GM18867 (cell line): ENCODE data around the gene TMEM42.
"Not testable (repeated sequence)": the region's sequence is repeated elsewhere in the genome, so short reads cannot be mapped to it uniquely, and the experiment has no call there.

Source experiments
- ATAC-seq: cut with Tn5 transposase; IDR thresholded peaks from one replicate; pipeline ENCODE4 v1.9.1; 2021; ENCODE audit warnings: mild to moderate bottlenecking, moderate library complexity; ENCODE audit not compliant: unreplicated experiment

Gene TMEM42

DNA sequence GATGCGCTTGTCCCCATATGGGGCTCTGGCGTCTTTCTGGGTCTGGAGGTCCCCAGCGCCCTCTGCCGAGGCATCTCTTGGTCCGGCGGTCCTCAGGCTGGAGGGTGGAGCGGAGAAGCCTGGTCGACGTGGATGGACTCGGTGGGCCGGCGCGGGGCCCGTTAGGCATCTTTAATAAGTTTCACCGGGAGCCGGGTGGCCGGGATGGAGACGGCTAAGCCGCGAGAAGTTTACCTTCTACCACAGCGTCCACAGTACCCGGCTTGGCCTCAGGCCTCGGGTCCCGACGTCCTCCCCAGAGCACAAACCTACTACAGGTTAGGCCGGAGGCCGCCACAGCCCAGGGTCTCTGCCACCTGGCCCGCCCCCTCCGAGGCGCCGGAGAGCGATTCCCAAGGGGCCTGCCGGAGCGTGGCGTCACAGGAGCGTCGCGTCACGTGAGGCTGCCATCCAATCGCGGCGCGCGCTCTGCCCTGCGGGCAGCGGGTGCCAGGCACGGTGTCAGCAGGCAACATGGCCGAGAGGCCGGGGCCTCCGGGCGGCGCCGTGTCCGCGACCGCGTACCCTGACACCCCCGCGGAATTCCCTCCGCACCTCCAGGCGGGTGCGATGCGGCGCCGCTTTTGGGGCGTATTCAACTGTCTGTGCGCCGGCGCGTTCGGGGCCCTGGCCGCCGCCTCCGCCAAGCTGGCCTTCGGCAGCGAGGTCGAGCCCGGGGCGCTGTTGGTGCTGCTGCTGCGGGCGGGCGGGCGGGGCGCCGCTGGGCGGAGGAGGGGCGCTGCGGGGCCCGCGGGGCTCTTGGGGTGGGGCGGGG, at the start of gene TMEM42:
Gene TMEM42 (plus strand): TSS at position 501 of the 814 bp plus-strand sequence. CDS start 13 bp downstream, at position 514.
- ATAC-seq: peak; percentile 97

DNA sequence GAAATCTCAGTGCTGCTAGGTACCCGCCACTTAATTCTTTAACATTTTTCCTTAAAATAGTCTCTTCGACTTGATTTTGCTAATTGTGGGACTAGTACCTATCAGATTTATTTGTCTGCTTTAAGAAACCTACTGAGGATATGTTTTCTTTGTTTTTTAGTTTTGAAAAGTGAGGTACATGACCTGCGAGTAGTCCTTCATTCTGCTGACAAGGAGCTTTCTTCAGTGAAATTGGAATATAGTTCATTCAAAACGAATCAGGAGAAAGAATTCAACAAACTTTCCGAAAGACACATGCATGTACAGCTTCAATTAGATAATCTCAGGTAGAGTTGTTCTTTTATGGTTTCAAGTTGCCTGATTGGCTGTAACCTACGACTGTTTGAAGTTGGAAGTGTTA, 47.0 kb upstream of the TMEM42 start:
- ATAC-seq: no peak

DNA sequence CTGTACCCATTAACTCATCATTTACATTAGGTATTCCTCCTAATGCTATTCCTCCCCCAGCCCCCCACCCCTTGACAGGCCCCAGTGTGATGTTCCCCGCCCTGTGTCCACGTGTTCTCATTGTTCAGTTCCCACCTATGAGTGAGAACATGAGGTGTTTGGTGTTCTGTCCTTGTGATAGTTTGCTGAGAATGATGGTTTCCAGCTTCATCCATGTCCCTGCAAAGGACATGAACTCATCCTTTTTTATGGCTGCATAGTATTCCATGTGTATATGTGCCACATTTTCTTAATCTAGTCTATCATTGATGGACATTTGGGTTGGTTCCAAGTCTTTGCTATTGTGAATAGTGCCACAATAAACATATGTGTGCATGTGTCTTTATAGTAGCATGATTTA, 45.4 kb upstream of the TMEM42 start:
- not testable (repeated sequence) for ATAC-seq

DNA sequence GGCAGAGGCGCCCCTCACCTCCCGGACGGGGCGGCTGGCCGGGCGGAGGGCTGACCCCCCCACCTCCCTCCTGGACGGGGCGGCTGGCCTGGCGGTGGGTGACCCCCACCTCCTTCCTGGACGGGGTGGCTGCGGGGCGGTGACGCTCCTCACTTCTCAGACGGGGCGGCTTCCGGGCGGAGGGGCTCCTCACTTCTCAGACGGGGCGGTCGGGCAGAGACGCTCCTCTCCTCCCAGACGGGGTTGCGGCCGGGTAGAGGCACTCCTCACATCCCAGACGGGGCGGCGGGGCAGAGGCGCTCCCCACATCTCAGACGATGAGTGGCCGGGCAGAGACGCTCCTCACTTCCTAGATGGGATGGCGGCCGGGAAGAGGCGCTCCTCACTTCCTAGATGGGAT, 40.5 kb upstream of the TMEM42 start:
- not testable (repeated sequence) for ATAC-seq

DNA sequence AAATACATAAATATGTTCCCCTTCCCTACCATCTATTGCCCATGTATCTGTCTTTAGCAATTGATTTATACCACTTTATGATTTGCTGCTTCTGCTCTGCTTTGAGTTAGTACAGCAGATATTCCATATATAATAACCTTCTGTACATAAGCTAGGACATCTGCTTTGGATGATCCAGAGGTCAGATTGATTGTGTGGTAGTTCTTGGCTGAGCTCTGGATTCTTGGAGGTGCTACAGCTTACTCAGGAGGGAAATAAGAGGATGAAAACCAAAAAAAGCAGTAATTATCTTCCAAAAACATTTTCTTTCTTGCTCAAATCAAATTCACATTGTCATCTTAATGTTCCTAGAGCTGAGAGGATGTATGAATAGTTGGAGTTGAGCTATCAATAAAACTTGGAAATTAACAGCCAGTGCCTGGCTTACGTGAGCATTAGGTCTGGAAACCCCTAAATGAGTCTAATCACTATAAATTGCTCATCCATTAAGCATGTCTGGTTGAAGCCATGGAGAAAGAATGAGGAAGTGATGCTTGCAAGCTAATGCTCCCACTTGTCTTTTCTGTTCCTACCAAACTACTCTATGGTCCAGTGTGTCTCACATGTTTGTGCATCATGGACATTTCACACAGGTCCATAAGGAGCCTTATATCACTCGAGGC, 36.3 kb upstream of the TMEM42 start:
- ATAC-seq: no peak

DNA sequence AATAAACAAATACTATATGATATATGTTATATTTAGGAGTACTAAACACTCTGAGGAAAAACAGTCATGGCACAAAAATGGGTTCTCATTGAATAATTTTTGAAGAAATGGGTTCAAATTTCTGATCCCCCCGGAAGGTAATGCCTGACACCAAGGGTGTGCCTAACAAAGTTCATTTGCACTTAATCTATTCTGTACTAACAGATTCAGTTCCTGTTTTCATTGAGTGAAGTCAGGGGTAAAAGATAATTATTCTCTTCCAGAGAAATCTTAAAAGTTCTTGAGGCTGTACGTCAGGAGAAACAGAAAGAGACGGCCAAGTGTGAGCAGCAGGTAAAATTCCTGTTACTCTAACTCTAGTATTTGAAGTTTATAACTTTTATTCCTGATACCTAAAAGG, 34.5 kb upstream of the TMEM42 start:
- ATAC-seq: no peak

DNA sequence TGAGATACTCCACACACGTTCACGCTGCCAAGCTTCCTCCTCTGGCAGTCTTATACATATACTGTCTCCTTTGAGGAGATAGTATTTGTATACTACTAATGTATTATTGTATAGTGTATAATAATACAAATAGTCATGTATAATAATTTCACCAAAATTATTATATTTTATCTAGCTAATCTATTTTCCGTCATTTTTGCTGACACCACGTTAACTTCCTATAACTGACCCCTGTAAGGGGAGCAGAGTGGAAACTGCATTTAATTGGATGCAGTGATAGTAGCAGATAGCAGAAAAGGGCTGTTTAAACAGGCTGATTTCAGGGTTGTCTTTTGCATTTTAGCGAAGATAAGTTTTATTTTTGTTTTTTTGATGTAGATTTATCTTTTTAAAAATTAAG, 30.5 kb upstream of the TMEM42 start:
- ATAC-seq: no peak

DNA sequence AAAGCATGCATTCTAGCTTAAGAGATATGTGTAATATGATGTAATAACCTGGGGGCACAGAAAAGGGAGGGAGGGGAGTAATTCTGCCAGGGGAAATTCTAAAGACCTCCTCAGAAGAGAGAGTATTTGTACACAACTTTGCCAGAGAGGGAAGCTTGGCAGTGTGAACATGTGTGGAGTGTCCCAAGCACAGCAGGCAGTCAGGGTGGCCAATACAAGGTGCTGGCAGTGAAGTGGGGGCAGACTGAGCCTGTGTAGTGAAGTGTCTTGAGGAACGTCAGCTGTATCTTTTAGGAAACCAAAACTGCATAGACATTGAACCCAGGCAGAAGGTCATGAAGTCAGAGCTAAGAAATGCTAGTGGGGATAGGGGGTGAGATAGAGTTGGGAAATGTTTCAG, 29.7 kb upstream of the TMEM42 start:
- ATAC-seq: no peak

DNA sequence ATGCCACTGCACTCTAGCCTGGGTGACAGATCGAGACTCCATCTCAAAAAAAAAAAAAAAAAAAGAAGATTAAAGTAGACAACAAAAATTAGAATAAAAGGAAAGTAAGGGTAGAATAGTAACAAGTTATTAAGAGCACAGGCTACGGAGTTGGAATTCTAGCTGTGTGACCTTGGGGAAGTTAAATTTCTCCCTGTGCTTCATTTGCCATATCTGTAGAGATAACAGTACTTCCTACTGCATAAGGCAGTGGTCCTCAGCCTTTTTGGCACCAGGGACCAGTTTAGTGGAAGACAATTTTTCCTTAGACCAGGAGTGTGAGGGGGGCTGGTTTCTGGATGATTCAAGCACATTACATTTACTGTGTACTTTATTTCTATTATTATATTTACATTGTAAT, 28.7 kb upstream of the TMEM42 start:
- no peak for ATAC-seq

DNA sequence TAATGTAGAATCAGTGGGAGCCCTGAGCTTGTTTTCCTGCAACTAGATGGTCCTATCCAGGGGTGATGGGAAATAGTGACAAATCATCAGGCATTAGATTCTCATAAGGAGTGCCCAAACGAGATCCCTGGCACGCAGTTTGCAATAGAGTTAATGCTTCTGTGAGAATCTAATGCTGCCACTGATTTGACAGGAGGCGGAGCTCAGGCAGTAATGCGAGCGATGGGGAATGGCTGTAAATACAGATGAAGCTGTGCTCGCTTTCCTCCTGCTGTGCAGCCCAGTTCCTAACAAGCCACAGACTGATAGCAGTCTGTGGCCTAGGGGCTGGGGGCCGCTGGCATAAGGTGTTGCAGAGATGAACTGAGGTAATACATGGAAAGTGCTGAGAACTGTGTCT, 28.3 kb upstream of the TMEM42 start:
- ATAC-seq: no peak

DNA sequence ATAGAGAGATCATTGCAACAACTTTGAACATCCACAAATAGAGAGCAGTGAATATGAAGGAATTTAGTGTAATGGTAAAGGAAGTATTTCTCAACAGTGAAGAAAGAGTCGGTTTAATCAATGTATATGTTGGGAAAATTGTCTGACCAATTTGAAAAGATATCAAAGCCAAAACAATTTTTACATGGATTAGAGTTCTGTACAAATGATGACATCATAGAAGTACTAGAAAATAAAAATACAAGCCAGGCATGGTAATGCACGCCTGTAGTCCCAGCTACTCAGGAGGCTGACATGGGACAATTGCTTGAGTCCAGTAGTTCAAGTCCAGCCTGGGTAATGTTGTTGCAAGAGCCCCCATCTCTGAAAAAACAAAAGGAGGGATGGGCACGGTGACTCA, 26.0 kb upstream of the TMEM42 start:
- ATAC-seq: no peak

DNA sequence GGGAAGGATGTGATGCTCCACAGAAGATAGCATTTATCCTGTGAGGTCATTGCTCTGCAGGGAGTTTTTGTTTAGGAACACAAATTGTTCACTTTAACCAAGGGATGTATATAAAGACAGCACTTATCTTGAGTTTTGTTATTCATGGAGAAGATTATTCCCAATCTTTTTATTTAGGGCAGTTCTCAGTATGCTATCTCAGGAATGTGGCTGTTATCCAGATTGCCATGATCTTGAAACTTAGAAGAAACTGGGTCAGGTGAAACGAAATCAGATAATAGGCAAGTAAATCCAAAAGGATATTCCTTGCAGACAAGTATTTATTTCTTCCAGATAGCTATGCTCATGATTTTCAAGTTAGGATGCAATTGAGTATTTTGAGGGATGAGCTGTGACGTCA, 19.3 kb upstream of the TMEM42 start:
- no peak for ATAC-seq

DNA sequence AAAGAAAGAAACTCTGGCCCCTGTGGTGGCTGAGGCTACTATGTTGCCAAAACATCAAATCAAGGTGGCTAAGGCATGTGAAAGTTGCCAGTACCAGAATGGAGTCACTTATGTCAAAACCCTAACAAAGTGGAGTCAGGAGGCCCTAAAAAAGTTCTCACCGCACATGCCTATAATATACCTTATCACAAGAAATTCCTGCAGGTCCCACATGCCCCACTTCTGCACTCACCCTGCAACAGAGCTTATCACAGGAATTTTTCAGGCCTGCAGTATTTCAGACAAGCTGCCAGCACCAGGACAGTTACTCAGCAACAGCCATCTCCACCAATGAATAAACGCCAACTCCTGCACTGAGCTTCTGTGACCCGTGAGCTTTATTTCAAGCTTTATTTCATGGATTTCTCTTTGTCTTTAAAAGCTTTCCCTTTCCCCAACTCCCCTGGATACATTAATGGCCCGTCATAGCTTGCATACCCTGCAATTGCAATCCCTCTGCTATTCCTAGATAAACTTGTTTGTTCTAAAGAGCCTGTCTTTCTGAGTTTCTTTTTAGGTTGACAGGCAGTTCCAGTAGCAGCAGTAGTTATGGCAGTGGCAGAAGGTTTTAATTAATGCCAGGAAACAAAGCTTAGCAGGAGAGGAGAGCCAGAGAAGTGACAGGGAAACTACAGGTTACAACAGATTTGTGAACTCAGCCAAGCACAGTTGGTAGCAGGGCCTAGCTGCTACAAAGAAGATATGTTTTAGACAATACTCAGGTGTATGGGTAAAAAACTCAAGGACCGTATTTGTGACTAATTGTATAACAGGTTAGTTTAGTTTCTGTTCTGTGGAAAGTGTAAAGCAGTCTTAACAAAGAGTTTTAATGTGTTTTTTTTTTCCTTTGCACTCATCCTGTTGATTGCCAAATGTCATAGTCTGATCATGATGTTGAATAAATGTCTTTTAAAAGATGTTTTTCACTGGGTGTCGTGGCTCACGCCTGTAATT, 15.9 kb upstream of the TMEM42 start:
- ATAC-seq: no peak

DNA sequence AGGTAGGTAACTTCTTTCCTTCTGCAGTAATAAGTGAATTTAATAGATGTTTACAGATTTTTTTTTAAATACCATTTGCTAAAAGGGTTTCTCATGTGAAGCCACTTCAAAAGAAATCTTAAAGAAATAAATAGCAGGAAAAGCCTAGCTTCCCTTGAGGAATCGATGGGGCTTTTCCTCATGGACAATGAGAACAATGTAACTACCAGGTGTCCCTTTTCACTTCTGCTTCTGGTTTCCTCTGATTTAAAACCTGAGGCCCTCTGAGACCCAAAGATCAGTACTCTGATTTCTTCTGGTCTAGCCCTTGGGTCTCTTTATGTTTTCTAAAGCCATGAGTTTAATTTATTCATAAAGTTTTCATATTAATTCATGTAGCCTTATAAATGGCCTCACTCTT, 13.1 kb upstream of the TMEM42 start:
- no peak for ATAC-seq

DNA sequence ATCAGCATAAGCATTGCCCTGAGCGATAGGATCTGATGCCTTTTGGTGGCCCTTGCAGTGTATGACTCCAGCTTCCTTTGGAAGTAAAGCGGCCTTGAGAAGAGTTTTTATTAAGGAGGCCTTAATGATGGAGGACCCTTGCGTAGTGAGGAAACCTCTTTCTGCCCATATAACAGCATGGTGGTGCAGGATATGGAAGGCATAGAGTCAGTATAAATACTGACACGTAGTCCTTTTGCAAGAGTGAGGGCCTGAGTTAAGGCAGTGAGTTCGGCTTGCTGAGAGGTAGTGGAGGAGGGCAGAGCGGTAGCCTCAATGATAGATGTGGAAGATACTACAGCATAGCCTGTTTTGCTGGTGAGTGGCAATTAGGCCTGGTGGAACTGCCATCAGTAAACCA, 5.0 kb upstream of the TMEM42 start:
- not testable (repeated sequence) for ATAC-seq

DNA sequence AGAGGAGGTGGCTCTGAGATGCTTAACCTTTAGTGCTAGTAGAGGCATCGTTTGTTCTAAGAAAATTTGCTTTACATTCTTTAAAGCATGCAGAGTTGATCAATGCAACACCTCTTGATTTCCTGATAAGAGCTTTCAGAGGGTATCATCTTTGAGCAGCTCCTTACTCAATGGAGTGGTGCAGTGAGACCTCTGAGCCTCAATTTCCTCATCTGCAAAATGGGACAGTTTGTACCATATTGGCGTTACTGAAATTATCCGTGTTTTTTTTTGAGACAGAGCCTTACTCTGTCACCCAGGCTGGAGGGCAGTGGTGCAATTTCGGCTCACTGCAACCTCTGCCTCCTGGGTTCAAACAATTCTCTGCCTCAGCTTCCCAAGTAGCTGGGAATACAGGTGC, 1.6 kb upstream of the TMEM42 start:
- no peak for ATAC-seq

DNA sequence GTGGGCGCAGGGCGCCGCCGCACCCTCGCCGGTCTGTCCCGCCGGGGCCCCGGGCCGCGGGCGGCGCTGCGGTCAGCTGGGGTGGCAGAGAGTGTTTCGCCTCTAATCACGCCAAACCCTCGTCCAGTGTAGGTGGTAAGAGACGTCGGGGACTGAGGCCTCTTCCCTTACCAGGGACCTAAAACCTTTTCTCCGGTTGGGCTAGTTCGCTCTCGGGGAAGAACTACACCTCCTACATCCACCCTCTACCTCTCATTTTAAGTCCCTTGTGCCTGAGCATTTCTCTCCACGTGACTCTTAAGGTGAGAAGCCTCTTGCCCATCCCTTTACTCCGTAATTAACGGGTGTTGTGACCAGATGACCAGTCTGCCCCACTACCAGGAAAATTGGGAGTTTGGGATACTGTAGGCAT, 520 bp downstream of the TMEM42 start:
- ATAC-seq: peak; percentile 38

DNA sequence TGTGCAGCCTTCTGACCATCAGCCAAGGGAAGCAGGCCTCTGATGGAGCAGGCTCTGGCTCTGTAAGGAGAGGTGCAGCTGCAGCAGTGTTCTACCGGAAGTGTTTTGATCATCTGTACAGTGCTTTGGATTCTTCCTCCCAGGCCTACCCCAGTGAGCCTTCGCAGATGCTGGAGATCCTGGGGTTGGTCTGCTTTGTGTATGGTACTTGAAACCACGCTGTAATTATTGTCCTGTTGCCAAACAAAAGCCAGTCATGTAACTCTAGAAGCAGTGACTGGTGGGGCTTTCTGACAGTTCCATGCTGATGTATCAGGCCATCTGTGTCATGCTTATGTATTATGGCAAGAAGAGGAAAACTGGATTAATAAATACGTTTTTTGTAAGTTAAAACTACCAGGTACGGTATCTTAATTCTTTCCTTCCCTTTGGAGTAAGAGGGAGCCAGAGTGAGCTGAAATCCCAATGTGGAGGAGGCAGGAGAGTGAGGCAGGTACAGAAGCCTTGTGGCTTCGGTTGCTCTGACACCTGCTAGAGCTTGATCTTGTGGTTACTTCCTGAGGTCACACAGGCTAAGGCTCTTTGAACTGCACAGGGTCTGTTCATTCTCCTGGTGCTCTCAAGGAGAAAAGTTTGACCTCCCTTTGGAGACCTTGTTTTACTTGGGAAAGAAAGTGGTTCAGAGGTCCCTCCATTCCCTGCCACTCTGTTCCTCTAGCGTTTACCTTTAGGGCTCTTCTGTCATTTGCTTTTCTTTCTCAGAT, 3.7 kb downstream of the TMEM42 start:
- ATAC-seq: no peak

DNA sequence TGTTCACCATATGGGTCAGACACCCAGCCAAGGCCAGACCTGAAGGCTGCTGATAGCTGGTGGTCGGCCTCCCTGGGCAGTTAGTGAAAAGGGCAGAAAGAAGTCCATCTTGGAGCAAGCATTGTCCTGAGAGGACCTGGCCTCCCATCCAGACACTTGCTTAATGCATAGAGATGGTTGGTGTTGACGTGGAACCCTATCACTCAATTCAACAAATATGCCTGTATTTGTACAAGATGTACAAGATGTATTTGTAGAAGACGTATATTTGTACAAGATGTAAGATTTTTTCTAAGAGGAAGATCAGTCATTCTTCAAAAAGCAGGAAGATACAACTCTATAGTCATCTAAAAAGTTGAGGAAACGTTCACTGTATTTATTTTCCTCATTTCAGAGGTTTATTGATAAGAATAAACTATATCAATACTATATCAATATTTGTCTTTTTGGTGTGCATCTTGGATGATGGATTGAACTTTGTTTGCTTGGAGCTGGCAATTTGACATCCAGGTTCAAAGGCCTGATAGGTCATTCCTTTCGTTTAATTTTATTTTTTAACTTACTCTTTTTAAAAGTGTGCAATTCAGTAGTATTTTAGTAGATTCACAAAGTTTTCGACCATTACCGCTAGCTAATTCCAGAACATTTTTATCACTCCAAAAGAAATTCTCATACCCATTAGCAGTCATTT, 5.9 kb downstream of the TMEM42 start:
- no peak for ATAC-seq
